Left ventricle myocardium superior (tissue), 1 donor: Measurements from ENCODE around the gene CHD8. TPM values are rescaled to one million over a fixed set of nuclear protein-coding genes. Genes with fewer than 3 reads are reported as not detected.
"Not testable (repeated sequence)": the region's sequence is repeated elsewhere in the genome, so short reads cannot be mapped to it uniquely, and the experiment has no call there.

Experiments used
- ATAC-seq: fragments of 200-7000 bp; cut with Tn5 transposase; one replicate; pipeline ENCODE4 v1.9.1; 2020; ENCODE audit warnings: mild to moderate bottlenecking, moderate library complexity
- DNase-seq: peaks from one replicate; pipeline ENCODE4 v3.0.0-alpha.2; 2020
- intact Hi-C: fragments of 100-400 bp; cut with micrococcal nuclease; formaldehyde crosslinking; loops from one replicate; pipeline ENCODE4 v1.11.0; 2022
- total RNA-seq: library from RNA; stranded (reverse); fragmentation: NEBNext Ultra II Directional; extraction: Animal tissue kit (Norgen Biotek cat#: 25700); gene quantifications from one replicate; pipeline ENCODE4 v1.2.1, GENCODE V29; 2021
- donor health status: DM: no; HTN: yes; CAD: no; lungs with severe emphysema.

CHD8 gene
- total RNA-seq, 1 donor from 2014 or later = 28.8 TPM

DNA sequence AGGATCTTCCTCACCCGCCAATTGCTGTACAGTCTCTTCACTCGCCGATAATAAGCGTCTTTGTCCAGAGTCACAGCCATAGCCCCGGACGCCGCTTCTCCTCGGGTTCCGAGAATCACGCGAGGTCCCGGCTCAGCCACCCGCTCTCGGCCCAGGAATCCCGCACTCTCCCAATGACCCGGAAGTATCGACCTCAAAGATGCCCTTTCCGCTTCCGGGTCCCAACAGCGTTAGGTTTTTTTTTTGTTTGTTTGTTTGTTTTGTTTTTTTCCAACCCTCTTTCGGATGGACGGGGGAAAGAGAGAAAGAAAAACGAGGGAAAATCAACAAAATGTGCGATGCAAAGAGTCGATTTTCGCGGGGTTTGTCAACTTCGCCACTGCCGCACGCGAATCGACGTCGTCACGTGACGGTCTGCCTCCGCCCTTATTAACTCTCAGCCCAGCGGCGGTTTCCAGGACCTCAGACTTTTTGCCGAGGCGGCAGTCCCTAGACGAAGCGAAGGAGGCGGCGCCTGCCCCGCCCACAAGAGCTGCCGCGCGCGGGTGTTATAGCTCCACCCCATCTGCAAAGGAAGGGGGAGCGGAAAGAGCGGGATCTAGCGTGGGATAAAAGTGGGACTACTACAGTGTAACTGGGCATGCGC lies 72.0 kb downstream of the CHD8 start, which contains the start of gene SUPT16H:
Gene SUPT16H, minus strand, starts transcription at position 172 of the 646 bp plus-strand sequence. Its CDS starts 92 bp downstream, at position 80.
- DNase-seq (peak; percentile 97), ATAC-seq (peak; percentile 98)
- intact Hi-C loops = loop anchor here (10.0 kb wide), 1 partner anchor 149 kb away; no protein-coding TSS in a partner anchor

DNA sequence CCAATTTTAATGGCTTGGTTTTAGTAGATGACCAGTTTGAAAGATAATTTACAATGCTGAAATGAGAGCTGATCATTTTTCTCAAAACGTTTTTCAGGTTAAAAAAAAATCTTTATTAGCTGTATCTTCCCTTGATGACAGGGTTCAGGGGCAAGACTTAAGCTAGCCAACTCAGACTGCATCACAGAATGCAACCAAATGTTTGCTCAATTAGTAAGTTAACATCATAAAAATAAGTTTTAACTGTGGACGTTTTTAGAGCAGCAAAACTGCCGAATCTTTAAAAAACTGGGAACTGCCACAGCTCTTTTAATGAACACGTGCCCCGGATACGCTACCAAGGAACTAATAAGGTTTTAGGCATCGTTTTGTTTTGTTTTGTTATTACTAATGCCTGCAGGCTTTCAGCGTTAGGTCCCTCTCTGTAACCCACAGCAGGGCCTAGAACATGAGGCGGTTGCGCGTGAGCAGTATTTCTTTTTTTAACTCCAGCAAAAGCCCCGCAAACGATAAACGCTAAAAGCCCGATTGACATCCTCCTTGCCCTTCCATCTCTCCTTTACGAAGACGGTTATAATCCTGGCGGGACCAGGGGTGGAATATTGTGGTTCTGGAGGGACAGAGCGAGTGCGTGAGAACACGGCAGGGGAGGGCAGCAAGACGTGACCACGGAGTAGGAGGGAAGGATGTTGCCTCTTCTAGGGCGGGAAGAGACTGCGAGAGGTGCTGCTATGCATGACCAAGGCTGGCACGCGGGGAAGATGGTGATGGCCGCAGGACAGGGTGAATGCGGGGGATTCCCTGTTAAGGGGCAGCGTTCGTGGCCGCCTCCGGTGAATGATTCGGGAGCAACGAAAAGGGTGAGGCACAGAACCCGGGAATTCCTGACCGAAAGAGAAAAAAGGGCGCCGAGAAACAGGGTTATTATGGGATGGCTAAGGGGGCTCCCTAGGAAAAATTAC lies 72.8 kb downstream of the CHD8 start:
- DNase-seq = peak; percentile 45
- peak; percentile 33 for ATAC-seq
- intact Hi-C loops = loop anchor here (10.0 kb wide), 1 partner anchor 148 kb away; no protein-coding TSS in a partner anchor

- DNase-seq = no peak
- ATAC-seq = no peak
- intact Hi-C loops = loop anchor here (10.0 kb wide), 1 partner anchor 147 kb away; no protein-coding TSS in a partner anchor
These were observed 73.8 kb downstream of the CHD8 start for GRCh38 chr14:21382095-21382494.

- intact Hi-C loops = no loop called here
- DNase-seq = no peak
- no peak for ATAC-seq
These were observed 76.6 kb downstream of the CHD8 start for GRCh38 chr14:21379338-21379737.

- ATAC-seq = no peak
- no peak for DNase-seq
- intact Hi-C loops = no loop called here
These were observed 81.9 kb downstream of the CHD8 start for GRCh38 chr14:21373980-21374379.

GRCh38 chr14:21372814-21373213 lies 83.1 kb downstream of the CHD8 start:
- ATAC-seq, DNase-seq, intact Hi-C loops: not testable (repeated sequence)

- ATAC-seq (no peak), DNase-seq (no peak)
- intact Hi-C loops = loop anchor here (10.0 kb wide), 1 partner anchor 55 kb away; no protein-coding TSS in a partner anchor
These were observed 85.8 kb downstream of the CHD8 start for GRCh38 chr14:21369949-21370679.

- DNase-seq (no peak), ATAC-seq (no peak)
- intact Hi-C loops = loop anchor here (10.0 kb wide), 1 partner anchor 57 kb away; no protein-coding TSS in a partner anchor
These were observed 88.3 kb downstream of the CHD8 start for GRCh38 chr14:21367582-21368144.

DNA sequence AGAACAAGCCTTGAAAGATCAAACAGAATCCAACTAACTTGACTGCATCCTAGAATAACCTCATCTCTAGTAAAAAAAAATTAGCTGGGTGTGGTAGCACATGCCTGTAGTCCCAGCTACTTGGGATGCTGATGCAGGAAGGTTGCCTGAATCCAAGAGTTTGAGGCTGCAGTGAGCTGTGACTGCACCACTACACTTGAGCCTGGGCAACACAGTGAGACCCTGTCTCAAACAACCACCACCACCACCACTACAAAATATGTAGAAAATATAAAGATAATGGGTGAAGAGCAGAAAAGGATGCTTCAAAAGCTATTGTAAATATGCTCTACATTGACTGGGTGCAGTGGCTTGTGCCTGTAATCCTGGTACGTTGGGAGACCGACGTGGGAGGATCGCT lies 99.4 kb downstream of the CHD8 start:
- intact Hi-C loops = no loop called here
- no peak for ATAC-seq
- DNase-seq = no peak

GRCh38 chr14:21352587-21352986 lies 103.3 kb downstream of the CHD8 start:
- ATAC-seq = peak; percentile 48
- peak; percentile 38 for DNase-seq
- intact Hi-C loops = no loop called here

DNA sequence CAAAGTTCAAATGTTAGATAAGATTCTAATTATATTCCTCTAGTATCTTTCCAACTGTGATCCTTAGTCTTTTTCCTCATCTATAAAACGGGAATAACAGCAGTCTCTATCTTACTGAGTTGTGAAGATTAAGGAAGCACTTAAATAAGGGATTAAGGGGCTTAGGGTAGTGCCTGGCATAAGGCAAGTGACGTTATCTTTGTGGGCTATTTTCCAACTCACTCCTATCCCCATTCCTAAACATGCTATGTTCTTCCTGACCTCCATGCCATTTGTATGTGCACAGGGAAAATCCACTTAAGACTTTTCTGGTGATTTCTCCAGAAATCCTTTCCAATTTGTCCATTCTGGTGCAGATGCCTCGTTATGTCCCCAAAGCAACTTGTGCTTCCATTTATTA lies 105.4 kb downstream of the CHD8 start:
- ATAC-seq (no peak), DNase-seq (no peak)
- intact Hi-C loops = no loop called here

DNA sequence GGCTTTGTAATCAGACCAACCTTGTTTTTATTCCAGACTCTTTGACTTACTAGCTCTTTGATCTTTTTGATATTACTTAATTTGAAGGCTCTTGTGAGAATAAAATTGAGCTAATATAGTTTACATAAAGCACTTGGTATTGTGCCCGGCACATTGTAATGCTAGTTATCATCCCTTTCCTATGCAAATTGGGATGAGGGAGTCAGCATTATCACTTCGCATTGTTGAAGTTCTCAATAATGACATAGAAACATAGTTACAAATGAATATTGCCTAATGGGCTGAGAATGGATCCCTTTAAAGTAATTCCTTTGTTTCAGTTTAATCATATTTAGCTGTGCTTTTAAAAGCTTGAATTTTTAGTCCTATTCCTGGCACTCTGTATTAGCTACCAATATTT lies 108.7 kb downstream of the CHD8 start:
- no peak for ATAC-seq
- no peak for DNase-seq
- intact Hi-C loops = no loop called here

- ATAC-seq (no peak), DNase-seq (no peak)
- intact Hi-C loops = no loop called here
These were observed 109.3 kb downstream of the CHD8 start for GRCh38 chr14:21346532-21347135.

DNA sequence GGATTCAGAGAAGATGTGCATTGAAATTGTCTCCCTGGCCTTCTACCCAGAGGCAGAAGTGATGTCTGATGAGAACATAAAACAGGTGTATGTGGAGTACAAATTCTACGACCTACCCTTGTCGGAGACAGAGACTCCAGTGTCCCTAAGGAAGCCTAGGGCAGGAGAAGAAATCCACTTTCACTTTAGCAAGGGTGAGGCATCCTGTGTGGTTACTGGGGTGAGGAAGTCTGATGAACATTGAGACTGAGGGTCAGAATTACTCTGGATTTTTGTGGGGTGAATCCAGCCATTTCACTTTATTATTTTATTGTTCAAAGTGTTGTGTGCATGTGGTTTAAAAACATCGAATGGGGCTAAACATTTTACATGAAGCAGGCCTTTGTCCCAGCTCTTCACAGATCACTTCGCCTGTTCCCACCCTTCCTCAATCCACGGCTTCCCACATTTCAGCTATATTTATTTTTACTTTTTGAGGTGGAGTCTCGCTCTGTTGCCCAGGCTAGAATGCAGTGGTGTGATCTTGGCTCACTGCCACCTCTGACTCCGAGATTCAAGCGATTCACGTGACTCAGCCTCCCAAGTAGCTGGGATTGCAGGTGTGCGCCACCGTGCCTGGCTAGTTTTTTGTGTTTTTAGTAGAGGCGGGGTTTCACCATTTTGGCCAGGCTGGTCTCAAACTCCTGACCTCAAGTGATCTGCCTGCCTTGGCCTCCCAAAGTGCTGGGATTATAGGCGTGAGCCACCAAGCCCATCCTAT lies 112.7 kb downstream of the CHD8 start:
- intact Hi-C loops = no loop called here
- ATAC-seq (no peak), DNase-seq (no peak)
